GM12878 (cell line): ENCODE data around the gene IFT122. TPM values are rescaled to one million over a fixed set of nuclear protein-coding genes. Genes with fewer than 3 reads are reported as not detected.

Experiments used
- ATAC-seq: fragments of 200-7000 bp; cut with Tn5 transposase; 3 replicates; pipeline ENCODE4 v1.9.1; 2020; ENCODE audit warnings: mild to moderate bottlenecking, moderate library complexity
- BruUV-seq: library from RNA; stranded (reverse); fragments of 400-500 nt; replicated peaks from 2 replicates; lab custom pipeline; 2021; lab: Mats Ljungman, UMichigan
- CTCF ChIA-PET: fragments of 300-600 bp; sonication (Branson Sonifier 250); formaldehyde crosslinking; extraction: SDS; loops from one replicate; lab custom pipeline; 2021; ENCODE audit warnings: inconsistent platforms; lab: Yijun Ruan, JAX
- POLR2A ChIA-PET: fragments of 350-600 bp; formaldehyde crosslinking; extraction: SDS; loops from one replicate; lab custom pipeline; 2021; ENCODE audit warnings: inconsistent platforms; lab: Charles Lee
- RAD21 ChIA-PET: fragments of 300-600 bp; sonication (Branson Sonifier 250); formaldehyde crosslinking; loops from one replicate; lab custom pipeline; 2023; ENCODE audit warnings: antibody characterized with exemption; ENCODE audit not compliant: unreplicated experiment; lab: Charles Lee
- SMC1A ChIA-PET: fragments of 300-600 bp; sonication (Branson Sonifier 250); formaldehyde crosslinking; loops from one replicate; lab custom pipeline; 2023; ENCODE audit not compliant: unreplicated experiment, uncharacterized antibody; lab: Charles Lee
- DNase-seq: peaks from one replicate; pipeline ENCODE4 v3.0.0-alpha.2; 2011; ENCODE audit warnings: low read depth, low spot score
- FAIRE-seq: peaks from 3 replicates; lab custom pipeline; 2011; peaks lifted over from hg19 to GRCh38; lab: Jason Lieb, UNC
- H2AFZ ChIP-seq: 2 replicates; pipeline ENCODE4 v1.6.0; 2011; ENCODE audit warnings: low read depth, low read length, control low read depth; ENCODE audit not compliant: control insufficient read depth
- H3K27ac ChIP-seq: 2 replicates; pipeline ENCODE4 v1.5.1; 2011; ENCODE audit warnings: control low read depth; ENCODE audit not compliant: control insufficient read depth, insufficient read depth
- H3K27me3 ChIP-seq, 2 experiments: replicated peaks in 1 of 2; 2 replicates each; pipeline versions ENCODE4 v1.6.0 to v1.6.1; 2011; ENCODE audit warnings: low read length in 1 of 2; ENCODE audit not compliant: control insufficient read depth in 2 of 2, insufficient read depth in 2 of 2
- H3K36me3 ChIP-seq, 2 experiments: 2 replicates each; pipeline ENCODE4 v1.5.1; 2011; ENCODE audit warnings: low read length in 1 of 2; ENCODE audit not compliant: control insufficient read depth in 2 of 2, insufficient read depth in 2 of 2
- H3K4me1 ChIP-seq: 2 replicates; pipeline ENCODE4 v1.6.1; 2011; ENCODE audit warnings: mild to moderate bottlenecking, low read length, moderate library complexity, mixed read lengths; ENCODE audit not compliant: control insufficient read depth, insufficient read depth
- H3K4me2 ChIP-seq: 2 replicates; pipeline ENCODE4 v1.6.0; 2011; ENCODE audit warnings: control low read depth; ENCODE audit not compliant: control insufficient read depth, insufficient read depth
- H3K4me3 ChIP-seq: fragments of 200-600 bp; sonication (generic); 2 replicates; pipeline ENCODE4 v1.5.1; 2016
- H3K79me2 ChIP-seq: 2 replicates; pipeline ENCODE4 v1.6.0; 2011; ENCODE audit warnings: low read length; ENCODE audit not compliant: control insufficient read depth, insufficient read depth
- H3K9ac ChIP-seq: 2 replicates; pipeline ENCODE4 v1.8.0; 2011; ENCODE audit warnings: low read length, control low read depth, mixed read lengths; ENCODE audit not compliant: control insufficient read depth, insufficient read depth
- H3K9me3 ChIP-seq: replicated peaks from 3 replicates; pipeline ENCODE4 v1.5.1; 2011; ENCODE audit warnings: mild to moderate bottlenecking, low read length; ENCODE audit not compliant: control insufficient read depth, insufficient read depth
- H4K20me1 ChIP-seq: 2 replicates; pipeline ENCODE4 v1.6.0; 2011; ENCODE audit not compliant: control insufficient read depth, insufficient read depth
- CEBPB ChIP-seq, 2 experiments: fragments of 150-350 bp in 1 of 2; IDR thresholded peaks; 2 replicates each; pipeline ENCODE4 v1.6.1; 2012 to 2014; ENCODE audit warnings: low read depth in 2 of 2, low read length in 2 of 2, borderline replicate concordance in 1 of 2, inconsistent platforms in 1 of 2
- CHD1 ChIP-seq: IDR thresholded peaks from 2 replicates; pipeline ENCODE4 v1.6.1; 2012; ENCODE audit warnings: low read depth, low read length, improper control_type of control experiment
- EGR1 ChIP-seq, 2 experiments: IDR thresholded peaks; 1 replicate in 1 of 2; 2 replicates in 1 of 2; pipeline ENCODE4 v1.6.1; 2011 to 2012; ENCODE audit warnings: low read depth in 2 of 2, low read length in 2 of 2, borderline replicate concordance in 1 of 2, mild to moderate bottlenecking in 1 of 2, moderate library complexity in 1 of 2
- FOXM1 ChIP-seq: IDR thresholded peaks from 2 replicates; pipeline ENCODE4 v1.6.1; 2012; ENCODE audit warnings: low read depth, mild to moderate bottlenecking, inconsistent platforms, low read length, moderate library complexity
- HDGF ChIP-seq: fragments of 450-650 bp; IDR thresholded peaks from 2 replicates; pipeline ENCODE4 v1.6.1; 2016; ENCODE audit warnings: antibody characterized with exemption
- JUNB ChIP-seq: IDR thresholded peaks from 2 replicates; pipeline ENCODE4 v1.6.1; 2016; ENCODE audit warnings: antibody characterized with exemption, mild to moderate bottlenecking
- MXI1 ChIP-seq: fragments of 150-350 bp; IDR thresholded peaks from 2 replicates; pipeline ENCODE4 v1.6.1; 2011; ENCODE audit warnings: low read depth, mild to moderate bottlenecking, inconsistent platforms, low read length, improper control_type of control experiment
- MYC ChIP-seq: IDR thresholded peaks from 2 replicates; pipeline ENCODE4 v1.6.1; 2011; ENCODE audit warnings: mild to moderate bottlenecking, low read length, moderate library complexity, inconsistent platforms; ENCODE audit not compliant: insufficient read depth, insufficient replicate concordance, insufficient read length, severe bottlenecking
- PBX3 ChIP-seq: IDR thresholded peaks from 2 replicates; pipeline ENCODE4 v1.6.1; 2011; ENCODE audit warnings: mild to moderate bottlenecking, low read depth, low read length, moderate library complexity; ENCODE audit not compliant: insufficient replicate concordance
- YBX1 ChIP-seq: fragments of 450-650 bp; IDR thresholded peaks from 2 replicates; pipeline ENCODE4 v1.6.1; 2016; ENCODE audit warnings: antibody characterized with exemption
- YY1 ChIP-seq: IDR thresholded peaks from 2 replicates; pipeline ENCODE4 v1.6.1; 2011; ENCODE audit warnings: low read depth, mild to moderate bottlenecking, low read length
- WGBS: methylation state at CpG from one replicate; pipeline ENCODE4 v1.1.6; 2016; ENCODE audit warnings: low lambda C conversion rate; ENCODE audit not compliant: insufficient replicate concordance, insufficient coverage; ENCODE audit errors: missing lambda C conversion rate; 5-methylcytosine and 5-hydroxymethylcytosine counted together
- in situ Hi-C: fragments of 300-500 bp; cut with MboI; formaldehyde crosslinking; loops from 9 replicates; pipeline ENCODE4 v1.14.3; 2018; ENCODE audit warnings: mixed read lengths
- intact Hi-C: fragments of 100-400 bp; cut with micrococcal nuclease; formaldehyde crosslinking; loops from one replicate; pipeline ENCODE4 v1.14.2; 2022; ENCODE audit not compliant: unreplicated experiment
- polyA plus RNA-seq, 11 experiments: library from polyadenylated mRNA; depleted of rRNA in 4 of 11; unstranded in 6 of 11; stranded (reverse) in 5 of 11; fragments of >200 nt; fragmentation: Nextera tagmentation in 4 of 11; fragmentation: Illumina TruSeq in 1 of 11; extraction: Ambion mirVana in 4 of 11; extraction: Trizol in 1 of 11; gene quantifications; 1 replicate in 1 of 11; 2 replicates in 10 of 11; pipeline versions ENCODE4 v1.2.1 to v1.2.3, GENCODE V29; 2011 to 2016; ENCODE audit warnings: inconsistent platforms in 2 of 11, missing spikeins in 2 of 11, low read depth in 1 of 11
- total RNA-seq, 4 experiments: library from RNA; depleted of rRNA in 3 of 4; stranded (reverse); fragments of >200 nt in 3 of 4; fragmentation: Illumina TruSeq in 1 of 4; extraction: Trizol in 1 of 4; gene quantifications; 2 replicates each; pipeline versions ENCODE4 v1.2.1 to v1.2.3, GENCODE V29; 2013 to 2021

The IFT122 gene
- total and polyA plus RNA-seq, 10 of the 15 experiments (the other 5 are each of a cell fraction or from before 2014, with no cell fraction given): 1.8 to 19.2 (median 8.4) TPM

DNA sequence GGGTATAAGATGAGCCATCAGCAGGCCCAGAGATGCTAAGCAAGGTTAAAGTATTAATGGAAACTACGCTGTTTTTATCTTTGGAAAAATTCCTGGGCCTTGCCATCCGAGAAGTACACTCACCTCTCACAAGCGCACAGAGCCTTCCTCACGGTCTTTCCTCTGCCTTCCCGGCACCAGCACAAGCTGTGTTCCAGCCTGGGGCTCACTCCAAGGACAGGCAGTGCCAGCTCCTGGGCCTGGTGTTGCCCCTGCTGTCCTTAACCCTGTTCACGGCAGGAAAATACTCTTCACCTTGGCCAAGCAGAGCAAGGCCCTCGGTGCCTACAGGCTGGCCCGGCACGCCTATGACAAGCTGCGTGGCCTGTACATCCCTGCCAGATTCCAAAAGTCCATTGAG, 74.1 kb downstream of the IFT122 start:
- WGBS: 88% methylated on average over 10 of the region's 10 CpGs
- in situ Hi-C loops (no loop called here), intact Hi-C loops (no loop called here)
- TF ChIP-seq HDGF (no peak), YY1 (no peak)
- Histone ChIP-seq H3K4me3 (no peak overlapping the region), H3K27me3 (no peaks in the 10 kb centered on the region), H3K9ac (no peak overlapping the region), H3K79me2 (no peaks in the 10 kb centered on the region), H2AFZ (no peak overlapping the region), H4K20me1 (no peaks in the 10 kb centered on the region), H3K9me3 (no peaks in the 10 kb centered on the region), H3K4me1 (no peaks in the 10 kb centered on the region), H3K27ac (no peak overlapping the region), H3K4me2 (no peak overlapping the region), H3K36me3 (no peaks in the 10 kb centered on the region; a peak in 1 of 4 replicates)
- no TSS peak for BruUV-seq
- ATAC-seq (no peak), DNase-seq (no peak), FAIRE-seq (no peak)
- ChIA-PET SMC1A (no interaction called here), RAD21 (no interaction called here), CTCF (no interaction called here), POLR2A (no interaction called here)

DNA sequence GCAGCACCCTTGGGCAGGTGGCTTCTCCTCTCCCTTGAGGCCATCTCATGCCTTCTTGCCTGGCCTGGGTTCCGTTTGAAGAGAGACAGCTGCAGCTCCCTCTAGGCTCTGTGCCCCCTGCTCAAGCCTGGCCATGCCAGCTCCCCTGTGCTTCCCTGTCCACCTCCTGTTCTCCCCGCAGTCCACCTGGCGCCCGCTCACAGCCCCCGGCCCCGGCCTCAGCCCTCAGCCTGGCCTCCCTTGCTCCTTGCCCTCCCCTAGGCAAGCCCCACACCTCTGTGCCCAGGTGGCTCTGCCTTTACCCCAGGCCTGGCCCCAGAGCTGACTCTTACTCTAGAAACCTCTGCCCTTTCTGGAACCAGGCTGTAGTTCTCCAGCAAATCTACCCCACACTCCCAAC, 74.5 kb downstream of the IFT122 start:
- in situ Hi-C loops (no loop called here), intact Hi-C loops (no loop called here)
- H3K4me2 ChIP-seq: no peak overlapping the region
- no peaks in the 10 kb centered on the region for H3K27me3 ChIP-seq
- no peak overlapping the region for H3K27ac ChIP-seq
- no peak overlapping the region for H2AFZ ChIP-seq
- ChIA-PET RAD21 (no interaction called here), POLR2A (no interaction called here), SMC1A (no interaction called here), CTCF (no interaction called here)
- no peaks in the 10 kb centered on the region for H3K79me2 ChIP-seq
- FAIRE-seq (no peak), DNase-seq (no peak), ATAC-seq (no peak)
- H3K9me3 ChIP-seq: no peaks in the 10 kb centered on the region
- H3K9ac ChIP-seq: no peak overlapping the region
- no peak for TF ChIP-seq JUNB
- TF ChIP-seq PBX3: no peak
- no peak for TF ChIP-seq MXI1
- TF ChIP-seq MYC: no peak
- TF ChIP-seq CHD1: no peak
- TF ChIP-seq YBX1: no peak
- TF ChIP-seq EGR1 (IDR thresholded peaks at IDR 0.05; ENCODE audit: borderline replicate concordance in 1 of 2, low read depth in 2 of 2, low read length in 2 of 2): no peak
- no peak for TF ChIP-seq FOXM1
- no peak for TF ChIP-seq CEBPB (IDR thresholded peaks at IDR 0.05; ENCODE audit: borderline replicate concordance in 1 of 2, low read depth in 2 of 2, low read length in 2 of 2)
- no peaks in the 10 kb centered on the region for H4K20me1 ChIP-seq
- WGBS: 71% methylated on average over 6 of the region's 6 CpGs
- H3K36me3 ChIP-seq: no peaks in the 10 kb centered on the region; a peak in 1 of 4 replicates
- no peak overlapping the region for H3K4me3 ChIP-seq
- H3K4me1 ChIP-seq: no peaks in the 10 kb centered on the region
- BruUV-seq: no TSS peak
